SHP77 (cell line): Measurements from ENCODE around the gene TP53TG3.
"Not testable (repeated sequence)": the region's sequence is repeated elsewhere in the genome, so short reads cannot be mapped to it uniquely, and the experiment has no call there.

Experiments
- DNase-seq, 2 experiments: peaks; one replicate each; lab custom pipeline; 2025; lab: John Stamatoyannopoulos, UW

TP53TG3 gene, protein sequence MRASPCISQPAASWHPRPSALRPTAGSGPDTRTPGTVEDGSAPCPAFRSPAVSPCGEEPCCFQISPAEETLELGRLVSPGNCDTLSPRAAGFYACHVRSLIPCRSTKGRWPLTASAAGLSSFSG

DNA sequence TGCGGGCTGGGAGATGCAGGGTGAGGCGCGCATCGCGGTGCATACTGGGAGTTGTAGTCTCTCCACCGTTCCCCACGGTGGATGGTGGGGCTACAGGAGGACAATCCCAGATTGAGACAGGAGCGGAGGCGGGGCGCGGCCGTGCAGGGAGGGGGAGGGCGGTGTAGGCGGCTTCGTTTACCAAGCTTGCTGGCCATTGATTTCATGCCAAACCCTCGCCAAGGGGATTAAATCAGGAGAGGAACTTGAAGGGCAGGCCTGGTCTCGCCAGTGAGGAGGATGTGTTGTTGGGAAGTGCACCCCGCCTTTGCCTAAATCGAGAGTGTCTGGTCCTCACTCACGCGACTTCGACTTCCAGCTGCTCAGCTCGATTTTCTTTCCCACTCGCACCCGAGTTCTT is at the start of gene TP53TG3:
Gene TP53TG3, minus strand, starts transcription at position 101 of the 400 bp plus-strand sequence. Its CDS starts 68 bp downstream, at position 33.
- not testable (repeated sequence) for DNase-seq

- not testable (repeated sequence) for DNase-seq
These were observed 25.1 kb downstream of the TP53TG3 start for GRCh38 chr16:32650876-32651275.

DNA sequence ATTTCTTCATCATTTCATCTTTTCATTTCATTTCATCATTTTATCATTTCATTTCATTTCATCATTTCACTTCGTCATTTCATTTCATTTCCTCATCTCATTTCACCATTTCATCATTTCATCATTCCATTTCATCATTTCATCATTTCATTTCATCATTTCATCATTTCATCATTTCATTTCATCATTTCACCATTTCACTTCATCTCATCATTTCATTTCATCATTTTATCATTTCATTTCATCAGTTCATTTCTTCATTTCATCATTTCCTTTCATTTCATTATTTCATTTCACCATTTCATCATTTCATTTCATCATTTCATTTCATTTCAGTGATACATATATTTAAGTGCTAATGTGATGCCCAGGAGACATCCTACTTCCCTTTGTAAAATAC is 28.4 kb downstream of the TP53TG3 start:
- DNase-seq: not testable (repeated sequence)

DNA sequence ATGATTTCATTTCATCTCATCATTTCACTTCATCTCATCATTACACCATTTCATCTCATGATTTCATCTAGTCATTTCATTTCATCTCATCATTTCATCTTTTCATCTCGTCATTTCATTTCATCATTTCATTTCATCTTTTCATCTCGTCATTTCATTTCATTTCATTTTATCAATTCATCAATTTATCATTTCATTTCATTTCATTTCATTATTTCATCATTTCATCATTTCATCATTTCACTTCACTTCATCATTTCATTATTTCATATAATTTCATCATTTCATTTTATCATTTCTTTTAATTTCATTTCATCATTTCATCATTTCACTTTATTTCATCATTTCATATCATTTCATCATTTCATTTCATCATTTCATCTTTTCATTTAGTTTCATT is 29.2 kb downstream of the TP53TG3 start:
- not testable (repeated sequence) for DNase-seq

GRCh38 chr16:32646177-32646576 is 29.8 kb downstream of the TP53TG3 start:
- not testable (repeated sequence) for DNase-seq

- DNase-seq: not testable (repeated sequence)
These were observed 30.6 kb downstream of the TP53TG3 start for GRCh38 chr16:32645278-32645908.

- DNase-seq: not testable (repeated sequence)
These were observed 31.2 kb downstream of the TP53TG3 start for GRCh38 chr16:32644715-32645114.

GRCh38 chr16:32637614-32638013 is 38.4 kb downstream of the TP53TG3 start:
- not testable (repeated sequence) for DNase-seq

- not testable (repeated sequence) for DNase-seq
These were observed 43.9 kb downstream of the TP53TG3 start for GRCh38 chr16:32632096-32632495.
